Hypothalamus (tissue), 51 donors: ENCODE data around the gene ITCH.
"Not testable (repeated sequence)": the region's sequence is repeated elsewhere in the genome, so short reads cannot be mapped to it uniquely, and the experiment has no call there.

Source experiments
- DNase-seq, 51 donors: peaks; one replicate each; lab custom pipeline; 2025; lab: John Stamatoyannopoulos, UW

The ITCH gene

DNA sequence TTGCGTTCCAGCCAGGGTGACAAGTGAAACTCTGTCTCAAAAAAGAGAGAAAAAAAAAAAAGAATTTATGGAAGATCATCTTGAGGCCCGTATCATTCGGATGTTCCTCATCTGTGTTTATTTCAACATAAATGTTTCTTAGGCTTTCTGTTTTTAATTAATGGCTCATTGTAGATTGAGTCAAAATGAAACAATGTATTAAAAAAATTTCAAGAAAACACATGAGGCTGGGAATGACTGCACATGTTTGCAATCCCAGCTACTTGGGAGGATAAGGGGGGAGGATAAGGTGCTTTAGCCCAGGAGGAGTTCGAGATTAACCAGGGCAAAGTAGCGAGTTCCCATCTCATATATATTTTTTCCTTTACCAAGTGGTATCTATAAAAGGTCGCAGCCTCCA lies 47.3 kb downstream of the ITCH start:
- DNase-seq = no peak

DNA sequence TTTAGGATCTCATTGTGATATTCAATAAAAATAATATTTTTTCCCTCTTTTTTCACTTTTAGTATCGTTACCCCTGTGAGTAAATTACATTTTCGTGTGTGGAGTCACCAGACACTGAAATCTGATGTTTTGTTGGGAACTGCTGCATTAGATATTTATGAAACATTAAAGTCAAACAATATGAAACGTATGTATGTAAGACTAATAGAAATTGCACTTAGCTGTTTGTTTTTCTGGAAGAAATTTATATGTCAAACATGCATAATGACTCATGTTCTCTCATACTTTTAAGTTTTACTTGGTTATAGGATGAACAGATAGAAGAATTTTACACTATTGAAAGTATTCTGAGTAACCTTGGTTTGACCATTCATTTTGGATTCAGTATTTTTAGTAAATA lies 49.4 kb downstream of the ITCH start:
- DNase-seq = no peak

DNA sequence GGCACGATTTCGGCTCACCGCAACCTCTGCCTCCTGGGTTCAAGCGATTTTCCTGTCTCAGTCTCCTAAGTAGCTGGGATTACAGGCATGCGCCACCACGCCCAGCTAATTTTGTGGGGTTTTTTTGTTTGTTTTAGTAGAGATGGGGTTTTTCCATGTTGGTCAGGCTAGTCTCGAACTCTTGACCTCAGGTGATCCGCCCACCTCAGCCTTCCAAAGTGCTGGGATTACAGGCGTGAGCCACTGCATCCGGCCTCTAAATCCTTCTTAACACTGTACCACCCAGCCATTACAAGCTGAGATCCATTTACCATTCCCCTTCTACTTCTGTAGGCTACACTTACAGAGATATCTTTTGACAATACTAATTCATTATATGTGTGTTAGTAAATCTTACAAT lies 51.5 kb downstream of the ITCH start:
- not testable (repeated sequence) for DNase-seq

DNA sequence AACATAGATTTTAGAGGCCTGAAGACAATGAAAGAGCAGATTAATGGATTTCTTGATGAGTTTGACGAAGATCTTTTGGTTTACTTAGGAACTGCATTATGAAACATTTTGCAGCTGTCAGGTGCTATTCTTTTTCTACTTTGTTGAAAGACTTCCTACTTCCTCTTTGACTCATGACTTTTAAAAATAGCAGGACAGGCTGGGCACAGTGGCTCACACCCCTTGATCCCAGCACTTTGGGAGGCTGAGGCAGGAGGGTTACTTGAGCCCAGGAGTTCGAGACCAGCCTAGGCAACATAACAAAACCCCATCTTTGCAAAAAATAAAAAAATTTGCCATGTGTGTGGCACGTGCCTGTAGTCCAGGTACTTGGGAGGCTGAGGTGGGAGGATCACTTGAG lies 52.0 kb downstream of the ITCH start:
- DNase-seq = no peak

DNA sequence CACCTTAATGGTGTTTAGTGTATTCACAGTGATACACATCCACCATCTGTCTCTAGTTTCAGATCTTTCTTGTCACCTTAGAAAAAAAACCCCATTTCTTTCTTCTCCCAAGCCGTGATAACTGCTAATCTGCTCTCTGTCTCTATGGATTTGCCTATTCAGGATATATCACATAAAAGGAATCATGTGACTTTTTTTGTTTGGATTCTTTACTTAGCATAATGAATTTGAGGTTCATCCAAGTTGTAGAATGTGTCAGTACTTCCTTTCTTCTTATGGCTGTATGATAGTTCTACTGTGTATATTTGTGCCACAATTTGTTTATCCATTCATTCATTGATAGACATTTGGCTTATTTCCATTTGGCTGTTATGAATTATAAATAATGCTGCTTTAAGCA lies 57.1 kb downstream of the ITCH start:
- DNase-seq = no peak

DNA sequence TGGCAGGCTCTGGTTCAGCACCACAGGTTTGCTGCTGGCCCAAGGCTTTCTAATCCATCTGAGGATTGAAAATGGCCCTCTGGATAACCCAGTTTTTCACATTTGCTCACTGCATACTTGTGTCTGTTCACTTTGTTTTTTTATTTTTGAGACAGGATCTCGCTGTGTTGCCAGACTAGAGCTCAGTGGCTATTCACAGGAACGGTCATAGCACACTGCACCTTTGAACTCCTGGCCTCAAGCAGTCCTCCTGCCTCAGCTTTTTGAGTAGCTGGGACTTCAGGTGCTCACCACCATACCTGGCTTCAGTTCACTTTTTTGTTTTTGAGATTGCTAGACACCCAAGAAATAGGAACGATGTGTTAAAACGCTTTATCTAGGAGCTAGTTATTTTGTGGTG lies 57.9 kb downstream of the ITCH start:
- DNase-seq = no peak

DNA sequence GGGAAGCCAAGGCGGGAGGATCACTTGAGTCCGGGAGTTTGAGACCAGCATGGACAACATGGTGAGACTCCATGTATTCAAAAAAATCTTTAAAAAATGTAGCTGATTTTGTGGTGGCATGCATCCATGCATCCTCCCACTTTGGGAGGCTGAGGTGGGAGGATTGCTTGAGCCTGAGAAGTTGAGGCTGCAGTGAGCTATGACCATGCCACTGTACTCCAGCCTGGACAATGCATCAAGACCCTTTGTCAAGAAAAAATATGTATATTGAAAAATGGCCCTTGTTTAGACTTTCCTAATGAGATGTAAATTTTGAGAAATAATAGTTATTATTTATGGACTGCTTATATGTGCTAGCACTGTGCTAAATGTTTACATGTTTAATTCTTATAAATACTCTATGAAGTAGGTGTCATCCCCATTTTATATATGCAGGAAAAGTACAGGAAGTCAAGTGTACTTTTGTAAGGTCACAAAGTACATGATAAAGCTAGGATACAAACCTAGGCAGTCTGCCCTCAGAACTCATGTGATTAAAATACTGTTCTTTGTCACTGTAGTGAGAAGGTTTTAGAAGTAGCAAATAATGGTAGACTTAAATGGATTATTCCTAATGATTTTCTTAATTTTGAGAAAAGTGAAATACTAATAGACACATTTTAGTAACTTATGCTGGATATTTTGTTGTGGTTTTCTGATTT lies 58.8 kb downstream of the ITCH start:
- DNase-seq = no peak

DNA sequence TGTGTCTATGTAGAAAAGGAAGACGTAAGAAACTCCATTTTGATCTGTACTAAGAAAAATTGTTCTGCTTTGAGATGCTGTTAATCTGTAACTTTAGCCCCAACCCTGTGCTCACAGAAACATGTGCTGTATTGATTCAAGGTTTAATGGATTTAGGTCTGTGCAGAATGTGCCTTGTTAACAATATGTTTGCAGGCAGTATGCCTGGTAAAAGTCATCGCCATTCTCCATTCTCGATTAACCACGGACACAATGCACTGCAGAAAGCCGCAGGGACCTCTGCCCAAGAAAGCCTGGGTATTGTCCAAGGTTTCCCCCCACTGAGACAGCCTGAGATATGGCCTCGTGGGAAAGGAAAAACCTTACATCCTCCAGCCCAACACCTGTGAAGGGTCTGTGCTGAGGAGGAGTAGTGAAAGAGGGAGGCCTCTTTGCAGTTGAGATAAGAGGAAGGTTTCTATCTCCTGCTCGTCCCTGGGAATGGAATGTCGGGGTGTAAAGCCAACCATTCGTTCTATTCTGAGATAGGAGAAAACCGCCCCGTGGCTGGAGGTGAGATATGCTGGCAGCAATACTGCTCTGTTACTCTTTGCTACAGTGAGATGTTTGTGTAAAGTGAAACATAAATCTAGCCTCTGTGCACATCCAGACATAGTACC lies 62.1 kb downstream of the ITCH start:
- DNase-seq = not testable (repeated sequence)

DNA sequence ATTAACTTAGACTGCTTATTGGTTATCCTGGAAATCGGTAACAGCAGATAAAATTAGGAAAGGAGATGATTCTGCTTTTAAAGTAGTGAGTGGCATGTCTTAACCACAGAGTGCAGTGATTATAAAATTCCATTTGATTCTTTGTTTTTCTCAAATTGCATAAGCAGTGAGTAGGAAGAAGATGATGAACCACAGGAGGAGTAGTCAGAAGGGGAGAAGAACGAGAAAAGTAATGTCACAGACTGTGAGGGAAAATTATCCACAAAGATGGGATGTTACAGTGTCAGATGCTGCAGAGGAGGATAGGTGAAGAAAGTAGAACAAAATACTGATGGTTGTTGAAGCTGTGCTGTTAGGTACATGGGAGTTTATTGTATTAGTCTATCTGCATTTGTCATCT lies 63.0 kb downstream of the ITCH start:
- DNase-seq = no peak

DNA sequence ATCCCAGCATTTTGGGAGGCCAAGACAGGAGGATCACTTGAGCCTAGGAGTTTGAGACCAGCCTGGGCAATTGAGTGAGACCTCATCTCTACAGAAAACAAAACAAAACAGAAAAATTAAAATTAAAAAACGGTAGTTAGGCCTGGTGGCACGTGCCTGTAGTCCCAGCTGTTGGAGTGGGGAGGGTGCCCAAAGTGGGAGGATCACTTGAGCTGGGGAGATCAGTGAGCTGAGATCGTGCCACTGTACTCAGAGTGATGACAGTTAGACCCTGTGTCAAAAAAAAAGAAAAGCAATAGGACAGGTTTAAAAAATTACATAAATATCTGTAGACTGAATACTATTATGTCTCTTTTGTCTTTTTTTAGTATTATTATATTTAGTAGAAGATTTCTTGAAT lies 64.3 kb downstream of the ITCH start:
- no peak for DNase-seq

DNA sequence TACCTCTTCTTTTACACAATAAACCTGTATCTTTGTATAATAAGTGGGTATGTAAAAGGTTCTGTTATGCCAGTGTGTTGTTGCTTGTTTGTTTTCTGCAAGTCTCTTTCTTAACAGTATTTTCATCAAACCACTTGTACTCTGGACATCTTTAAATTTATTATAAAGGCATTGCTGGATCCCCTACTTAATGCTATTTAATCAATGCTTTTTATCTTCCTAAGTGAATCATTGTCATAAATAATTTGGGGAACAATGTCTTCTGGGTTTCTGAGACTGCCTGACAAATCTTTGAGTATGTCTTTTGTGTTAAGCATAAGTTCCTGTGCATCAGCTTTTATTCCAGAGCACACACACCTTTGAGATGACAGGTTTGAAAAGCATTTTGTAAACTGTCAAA lies 64.7 kb downstream of the ITCH start:
- no peak for DNase-seq

DNA sequence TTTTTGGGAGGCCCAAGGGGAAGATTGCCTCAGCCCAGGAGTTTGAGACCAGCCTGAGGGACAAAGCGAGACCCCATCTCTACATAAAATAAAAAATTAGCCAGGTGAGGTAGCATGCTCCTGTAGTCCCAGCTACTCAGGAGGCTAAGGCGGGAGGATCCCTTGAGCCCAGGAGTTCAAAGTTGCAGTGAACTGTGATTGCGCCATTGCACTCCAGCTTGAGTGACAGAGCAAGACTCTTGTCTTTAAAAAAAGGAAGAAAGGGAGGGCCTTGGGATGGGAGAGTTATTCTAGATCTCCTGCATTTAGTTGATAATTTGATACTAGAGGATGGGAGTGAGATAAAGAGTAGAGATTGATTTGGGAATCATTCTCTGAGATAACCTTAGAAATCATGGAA lies 68.1 kb downstream of the ITCH start:
- DNase-seq = no peak

DNA sequence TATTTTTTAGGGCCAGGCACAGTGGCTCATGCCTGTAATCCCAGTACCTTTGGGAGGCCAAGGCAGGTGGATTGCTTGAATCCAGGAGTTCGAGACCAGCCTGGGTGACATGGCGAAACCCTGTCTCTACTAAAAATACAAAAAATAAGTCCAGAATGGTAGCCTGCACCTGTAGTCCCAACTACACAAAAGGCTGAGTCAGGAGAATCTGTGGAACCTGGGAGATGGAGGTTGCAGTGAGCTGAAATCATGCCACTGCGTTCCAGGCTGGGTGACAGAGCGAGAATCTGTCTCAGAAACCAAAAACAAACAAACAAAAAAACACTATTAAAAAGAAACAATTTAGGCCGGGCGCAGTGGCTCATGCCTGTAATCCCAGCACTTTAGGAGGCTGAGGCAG lies 69.6 kb downstream of the ITCH start:
- DNase-seq = not testable (repeated sequence)

DNA sequence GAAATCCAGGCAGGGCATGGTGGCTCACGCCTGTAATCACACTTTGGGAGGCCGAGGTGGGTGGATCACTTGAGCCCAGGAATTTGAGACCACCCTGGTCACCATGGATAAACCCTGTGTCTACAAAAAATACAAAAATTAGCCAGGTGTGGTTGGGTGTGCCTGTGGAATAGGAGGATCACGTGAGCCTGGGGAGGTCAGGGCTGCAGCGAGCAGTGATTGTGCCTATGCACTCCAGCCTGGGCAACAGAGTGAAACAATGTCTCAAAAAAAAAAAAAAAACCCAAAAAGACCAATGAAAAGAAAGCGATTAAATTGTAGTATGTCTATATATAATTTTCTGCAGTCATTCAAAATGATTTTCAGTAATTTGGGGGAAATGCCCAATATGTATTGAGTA lies 70.3 kb downstream of the ITCH start:
- no peak for DNase-seq

DNA sequence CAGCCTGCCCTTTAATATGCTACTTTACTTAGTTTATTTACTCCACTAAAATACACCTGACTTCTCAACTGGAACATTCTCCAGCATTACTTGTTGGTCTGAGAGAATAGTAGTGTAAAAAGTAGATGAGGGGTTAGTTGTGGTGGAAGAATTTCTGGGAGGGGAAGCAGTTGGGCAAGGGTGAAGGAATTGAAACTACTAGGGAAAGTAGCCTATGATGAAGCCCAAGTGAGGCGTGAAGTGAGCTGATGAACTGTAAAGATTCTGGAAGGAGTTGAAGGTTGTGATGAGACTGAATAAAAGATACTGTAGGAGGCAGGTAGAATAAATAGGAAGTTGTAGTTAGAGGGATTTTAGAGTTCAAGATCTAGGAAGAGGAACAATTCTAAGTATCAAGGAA lies 72.5 kb downstream of the ITCH start:
- no peak for DNase-seq

DNA sequence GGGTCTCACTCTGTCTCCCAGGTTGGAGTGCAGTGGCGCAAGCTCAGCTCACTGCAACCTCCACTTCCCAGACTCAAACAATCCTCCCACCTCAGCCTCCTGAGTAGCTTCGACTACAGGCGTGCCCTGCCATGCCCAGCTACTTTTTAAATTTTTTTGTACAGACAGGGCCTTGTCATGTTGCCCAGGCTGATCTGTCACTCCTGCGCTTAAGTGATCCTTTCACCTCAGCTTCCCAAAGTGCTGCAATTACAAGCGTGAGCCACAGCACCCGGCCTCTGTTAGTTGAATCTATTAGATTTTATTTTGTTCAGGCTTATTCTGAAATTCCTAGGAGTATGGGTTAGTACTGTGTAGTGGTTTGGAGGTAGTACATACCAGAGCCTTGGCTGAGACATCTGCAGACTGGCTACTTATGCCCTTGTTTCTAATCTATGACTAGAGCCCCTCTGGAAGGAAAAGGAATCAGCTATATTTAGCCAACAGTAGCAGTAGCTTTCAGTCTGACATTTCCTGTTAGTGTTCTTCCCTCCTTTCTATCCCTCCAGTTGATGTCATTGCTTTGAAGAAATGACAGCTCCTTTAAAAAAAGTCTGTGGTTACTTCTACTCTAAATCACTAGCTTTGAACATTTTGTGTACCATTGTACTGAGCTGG lies 74.4 kb downstream of the ITCH start:
- DNase-seq = no peak

DNA sequence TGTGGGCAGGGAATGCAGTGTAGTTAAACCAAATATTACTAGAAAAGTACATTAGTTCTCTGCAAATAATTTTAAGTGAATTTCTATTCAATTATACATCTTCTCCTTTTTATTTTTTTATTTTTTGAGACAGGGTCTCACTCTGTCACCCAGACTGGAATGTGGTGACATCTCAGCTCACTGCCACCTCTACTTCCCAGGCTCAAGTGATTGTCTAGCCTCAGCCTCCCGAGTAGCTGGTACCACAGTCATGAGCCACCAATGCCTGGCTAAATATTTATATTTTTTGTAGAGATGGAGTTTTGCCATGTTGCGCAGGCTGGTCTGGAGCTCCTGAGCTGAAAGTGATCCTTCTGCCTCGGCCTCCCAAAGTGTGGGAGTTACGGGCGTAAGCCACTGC lies 76.1 kb downstream of the ITCH start:
- DNase-seq = no peak

DNA sequence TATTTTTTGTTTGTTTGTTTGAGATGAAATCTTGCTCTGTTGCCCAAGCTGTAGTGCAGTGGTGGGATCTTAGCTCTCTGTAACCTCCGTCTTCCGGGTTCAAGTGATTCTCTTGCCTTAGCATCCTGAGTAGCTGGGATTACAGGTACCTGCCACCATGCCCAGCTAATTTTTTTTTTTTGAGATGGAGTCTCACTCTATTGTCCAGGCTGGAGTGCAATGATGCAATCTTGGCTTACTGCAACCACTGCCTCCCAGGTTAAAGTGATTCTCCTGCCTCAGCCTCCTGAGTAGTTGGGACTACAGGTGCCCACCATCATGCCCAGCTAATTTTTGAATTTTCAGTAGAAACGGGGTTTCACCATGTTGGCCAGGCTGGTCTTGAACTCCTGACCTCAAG lies 78.3 kb downstream of the ITCH start:
- DNase-seq = not testable (repeated sequence)

DNA sequence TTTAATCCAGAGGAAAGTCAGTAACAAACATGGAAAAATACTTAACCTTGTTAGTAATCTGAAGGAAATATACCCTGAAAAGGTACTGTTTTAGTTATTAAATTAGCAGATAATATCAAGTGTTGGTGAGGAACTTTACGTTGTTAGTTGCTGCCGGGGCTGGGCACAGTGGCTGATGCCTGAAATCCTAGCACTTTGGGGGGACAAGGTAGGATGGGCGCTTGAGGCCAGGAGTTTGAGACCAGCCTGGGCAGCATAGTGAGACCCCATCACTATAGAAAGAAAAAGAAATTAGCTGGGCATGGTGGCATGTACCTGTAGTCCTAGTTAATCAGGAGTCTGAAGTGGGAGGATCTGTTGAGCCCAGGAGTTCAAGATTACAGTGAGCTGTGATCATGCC lies 80.5 kb downstream of the ITCH start:
- DNase-seq = no peak

DNA sequence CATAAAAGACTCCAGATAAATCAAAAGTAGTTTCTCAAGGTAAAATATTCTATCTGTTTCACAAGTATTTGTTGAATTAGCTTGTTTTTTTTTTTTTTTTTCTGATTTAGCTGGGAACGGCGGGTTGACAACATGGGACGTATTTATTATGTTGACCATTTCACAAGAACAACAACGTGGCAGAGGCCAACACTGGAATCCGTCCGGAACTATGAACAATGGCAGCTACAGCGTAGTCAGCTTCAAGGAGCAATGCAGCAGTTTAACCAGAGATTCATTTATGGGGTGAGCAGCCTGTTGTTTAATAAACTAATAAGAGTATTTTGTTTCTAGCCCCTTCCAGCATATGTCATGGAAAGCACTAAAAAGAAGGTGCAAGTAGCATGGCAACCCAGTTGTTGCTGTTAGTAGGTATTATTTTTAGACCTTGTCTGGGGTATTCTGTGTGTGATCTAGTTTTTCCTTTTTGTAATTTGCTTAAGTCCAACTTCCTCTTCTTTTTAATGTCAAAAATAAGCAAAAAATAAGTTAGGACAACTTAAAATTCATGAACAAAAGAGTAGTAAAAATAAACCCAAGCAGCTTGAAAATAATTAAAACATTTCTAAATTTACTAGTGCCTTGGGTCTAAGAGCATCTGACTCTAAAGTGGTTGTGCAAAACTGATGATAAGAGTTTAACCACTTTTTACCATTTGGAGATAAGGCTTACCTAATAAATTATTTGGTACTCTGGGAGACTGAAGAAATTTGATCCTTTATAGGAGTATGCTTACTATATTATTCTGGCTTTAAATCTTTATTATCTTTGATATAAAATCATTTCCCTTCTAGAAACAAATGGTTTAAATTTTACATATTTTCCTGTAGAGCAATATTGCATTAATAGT lies 82.3 kb downstream of the ITCH start:
- peak in 9 of 51 donors; percentile 2 to 21 (median 6) for DNase-seq

DNA sequence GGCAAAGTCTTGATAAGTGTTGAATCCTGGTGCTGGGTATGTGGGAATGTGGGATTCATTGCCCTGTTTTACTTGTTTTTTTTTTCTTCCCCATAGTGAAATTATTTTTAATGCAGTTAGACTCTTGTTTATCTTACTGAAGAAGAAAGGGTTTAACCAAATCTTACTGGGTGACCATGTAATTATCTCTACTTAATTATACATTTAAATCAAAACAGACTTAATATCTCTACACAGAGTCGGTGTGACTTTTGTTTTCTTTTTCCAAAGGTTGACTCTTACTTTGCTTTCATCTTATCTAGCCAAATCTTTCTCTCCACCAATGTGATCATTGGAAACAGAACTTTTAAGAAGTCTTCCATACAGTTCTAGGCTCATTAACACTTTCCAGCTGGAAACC lies 85.4 kb downstream of the ITCH start:
- no peak for DNase-seq
